Cardiac muscle cell (in vitro differentiated cells and primary cell): ENCODE results near the gene GALC. TPM values are rescaled to one million over a fixed set of nuclear protein-coding genes. Genes with fewer than 3 reads are reported as not detected.

ENCODE experiments used
- DNase-seq, 2 donors: peaks; one replicate each; pipeline versions ENCODE4 v3.0.0 to v3.0.0-alpha.2; 2010 to 2017; ENCODE audit warnings: low read depth in 1 of 2, low spot score in 1 of 2
- H3K27ac ChIP-seq: fragments of 200-600 bp; sonication (generic); 2 replicates; pipeline ENCODE4 v1.5.1; 2016
- H3K27me3 ChIP-seq: fragments of 200-600 bp; sonication (generic); 2 replicates; pipeline ENCODE4 v1.6.0; 2016; ENCODE audit warnings: control low read depth
- H3K36me3 ChIP-seq: fragments of 200-600 bp; sonication (generic); 2 replicates; pipeline ENCODE4 v1.5.1; 2016; ENCODE audit warnings: control low read depth
- H3K4me1 ChIP-seq: fragments of 200-600 bp; sonication (generic); 2 replicates; pipeline ENCODE4 v1.8.1; 2017; ENCODE audit warnings: low read depth, mild to moderate bottlenecking, mixed run types
- H3K4me3 ChIP-seq: fragments of 200-600 bp; sonication (generic); 2 replicates; pipeline ENCODE4 v1.5.1; 2016; ENCODE audit warnings: mild to moderate bottlenecking
- H3K9me3 ChIP-seq: fragments of 200-600 bp; sonication (generic); 2 replicates; pipeline ENCODE4 v1.5.1; 2017; ENCODE audit warnings: low read depth, mild to moderate bottlenecking, control low read depth
- CTCF ChIP-seq: IDR thresholded peaks from 2 replicates; pipeline ENCODE4 v1.5.1; 2012; ENCODE audit warnings: low read depth, mild to moderate bottlenecking, low read length
- polyA plus RNA-seq: library from polyadenylated mRNA; unstranded; fragments of >200 nt; fragmentation: Nextera tagmentation; extraction: Ambion mirVana; gene quantifications from 2 replicates; pipeline ENCODE4 v1.2.1, GENCODE V29; 2016
- total RNA-seq: library from RNA; depleted of rRNA; stranded (reverse); fragments of >200 nt; gene quantifications from 2 replicates; pipeline ENCODE4 v1.2.3, GENCODE V29; 2016

Gene GALC
- total and polyA plus RNA-seq, 2 experiments from 2014 or later: 31.3 to 41.9 TPM

GRCh38 chr14:87975636-87976035 lies 17.3 kb downstream of the GALC start:
- Histone ChIP-seq H3K4me3 (no peak overlapping the region), H3K9me3 (no peaks in the 10 kb centered on the region), H3K36me3 (no peaks in the 10 kb centered on the region), H3K27me3 (no peaks in the 10 kb centered on the region), H3K27ac (no peak overlapping the region), H3K4me1 (peaks cover 6% of the 10 kb centered on the region)
- no peak for DNase-seq
- no peak for TF ChIP-seq CTCF

- no peaks in the 10 kb centered on the region for H3K36me3 ChIP-seq
- TF ChIP-seq CTCF: no peak
- H3K27me3 ChIP-seq: no peaks in the 10 kb centered on the region
- H3K27ac ChIP-seq: no peak overlapping the region
- H3K9me3 ChIP-seq: no peaks in the 10 kb centered on the region
- H3K4me3 ChIP-seq: no peak overlapping the region
- no peaks in the 10 kb centered on the region for H3K4me1 ChIP-seq
- DNase-seq: no peak
Observed at GRCh38 chr14:87971010-87971409, 22.0 kb downstream of the GALC start.

- no peak for TF ChIP-seq CTCF
- Histone ChIP-seq H3K9me3 (no peaks in the 10 kb centered on the region), H3K27ac (no peak overlapping the region), H3K4me1 (no peaks in the 10 kb centered on the region), H3K4me3 (no peak overlapping the region), H3K27me3 (no peaks in the 10 kb centered on the region), H3K36me3 (no peaks in the 10 kb centered on the region)
- no peak for DNase-seq
Observed at GRCh38 chr14:87967496-87967895, 25.5 kb downstream of the GALC start.

- Histone ChIP-seq H3K4me1 (no peaks in the 10 kb centered on the region), H3K9me3 (no peaks in the 10 kb centered on the region), H3K27me3 (no peaks in the 10 kb centered on the region), H3K36me3 (no peaks in the 10 kb centered on the region), H3K4me3 (no peak overlapping the region), H3K27ac (no peak overlapping the region)
- TF ChIP-seq CTCF: no peak
- DNase-seq: no peak
Observed at GRCh38 chr14:87966816-87967215, 26.2 kb downstream of the GALC start.

- Histone ChIP-seq H3K9me3 (no peaks in the 10 kb centered on the region), H3K27me3 (no peaks in the 10 kb centered on the region)
- TF ChIP-seq CTCF: no peak
Observed at GRCh38 chr14:87961246-87961645, 31.7 kb downstream of the GALC start.

More at GRCh38 chr14:87961246-87961645, 31.7 kb downstream of the GALC start:
- no peak for DNase-seq
- Histone ChIP-seq H3K36me3 (peaks cover 3% of the 10 kb centered on the region), H3K4me3 (no peak overlapping the region), H3K27ac (no peak overlapping the region), H3K4me1 (no peaks in the 10 kb centered on the region)
